HTERT RPE-1 (cell line): ENCODE data around the gene ITPK1.

Experiments
- in situ Hi-C: fragments of 300-500 bp; cut with MboI; formaldehyde crosslinking; loops from 4 replicates; pipeline ENCODE4 v1.14.3; 2020; ENCODE audit warnings: low sequenced_read_pairs

The ITPK1 gene

DNA sequence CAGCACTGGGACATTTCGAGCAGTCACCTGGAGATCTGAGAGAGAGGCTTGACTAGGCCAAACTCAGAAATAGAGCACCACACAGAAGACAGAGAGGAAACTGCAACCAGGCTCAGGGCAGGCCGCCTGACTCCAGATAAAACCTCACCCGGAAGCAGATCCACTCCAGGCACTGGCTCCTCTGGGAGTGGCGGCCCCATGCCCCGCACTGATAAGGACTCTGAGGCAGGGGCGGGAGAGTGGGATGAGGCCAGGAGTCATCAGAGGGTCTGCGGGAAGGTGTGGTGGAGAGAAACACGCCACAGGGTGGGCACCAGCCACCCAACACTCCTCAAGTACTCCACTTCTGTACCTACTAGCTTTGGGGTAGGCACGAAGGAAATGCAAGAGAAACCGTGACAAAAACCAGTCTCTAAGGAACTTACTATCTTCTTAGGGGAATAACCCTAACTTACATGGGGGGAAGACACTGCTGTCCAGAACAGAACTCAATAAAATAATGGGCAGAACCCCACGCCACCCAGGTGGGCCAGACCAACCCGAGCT lies 121.5 kb downstream of the ITPK1 start:
- in situ Hi-C loops: no loop called here

DNA sequence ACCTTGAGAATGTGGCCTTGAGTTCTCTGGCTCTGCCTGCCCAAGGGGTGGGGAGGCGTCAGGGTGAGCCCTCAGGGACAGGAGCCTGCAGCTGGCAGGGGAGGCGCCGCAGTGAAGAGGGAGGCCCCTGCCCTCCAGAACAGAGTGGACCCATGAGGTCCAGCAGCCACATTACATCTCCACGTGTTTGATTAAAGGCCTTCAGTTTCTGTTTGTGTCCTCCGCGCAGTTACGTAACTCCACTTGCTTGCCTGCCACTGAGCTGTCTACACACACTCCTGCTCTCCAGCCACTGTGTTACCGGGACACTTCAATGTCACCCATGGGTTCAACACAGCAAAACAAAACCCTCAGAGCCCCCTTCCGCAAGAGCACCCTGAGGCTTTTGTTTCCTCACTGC lies 122.4 kb downstream of the ITPK1 start:
- in situ Hi-C loops: no loop called here

DNA sequence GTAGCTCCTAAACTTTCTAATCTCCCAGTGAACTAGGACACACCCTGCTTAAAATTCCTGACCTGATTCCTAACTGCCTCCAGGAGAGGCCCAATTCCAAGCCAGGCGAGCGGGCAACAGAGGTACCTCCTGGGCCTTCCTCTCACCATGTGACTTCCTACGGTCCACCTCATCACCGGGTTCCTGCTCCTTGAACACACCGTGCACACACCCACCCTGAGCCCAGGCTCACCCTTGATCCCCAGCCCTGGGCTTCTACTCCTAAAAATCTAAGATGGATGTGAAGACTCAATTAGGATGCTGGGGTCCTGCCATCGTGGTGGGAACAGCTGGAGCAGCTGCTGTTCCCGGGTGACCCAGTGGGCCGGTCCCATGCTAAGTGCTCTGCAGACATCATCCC lies 124.2 kb downstream of the ITPK1 start:
- in situ Hi-C loops: no loop called here

DNA sequence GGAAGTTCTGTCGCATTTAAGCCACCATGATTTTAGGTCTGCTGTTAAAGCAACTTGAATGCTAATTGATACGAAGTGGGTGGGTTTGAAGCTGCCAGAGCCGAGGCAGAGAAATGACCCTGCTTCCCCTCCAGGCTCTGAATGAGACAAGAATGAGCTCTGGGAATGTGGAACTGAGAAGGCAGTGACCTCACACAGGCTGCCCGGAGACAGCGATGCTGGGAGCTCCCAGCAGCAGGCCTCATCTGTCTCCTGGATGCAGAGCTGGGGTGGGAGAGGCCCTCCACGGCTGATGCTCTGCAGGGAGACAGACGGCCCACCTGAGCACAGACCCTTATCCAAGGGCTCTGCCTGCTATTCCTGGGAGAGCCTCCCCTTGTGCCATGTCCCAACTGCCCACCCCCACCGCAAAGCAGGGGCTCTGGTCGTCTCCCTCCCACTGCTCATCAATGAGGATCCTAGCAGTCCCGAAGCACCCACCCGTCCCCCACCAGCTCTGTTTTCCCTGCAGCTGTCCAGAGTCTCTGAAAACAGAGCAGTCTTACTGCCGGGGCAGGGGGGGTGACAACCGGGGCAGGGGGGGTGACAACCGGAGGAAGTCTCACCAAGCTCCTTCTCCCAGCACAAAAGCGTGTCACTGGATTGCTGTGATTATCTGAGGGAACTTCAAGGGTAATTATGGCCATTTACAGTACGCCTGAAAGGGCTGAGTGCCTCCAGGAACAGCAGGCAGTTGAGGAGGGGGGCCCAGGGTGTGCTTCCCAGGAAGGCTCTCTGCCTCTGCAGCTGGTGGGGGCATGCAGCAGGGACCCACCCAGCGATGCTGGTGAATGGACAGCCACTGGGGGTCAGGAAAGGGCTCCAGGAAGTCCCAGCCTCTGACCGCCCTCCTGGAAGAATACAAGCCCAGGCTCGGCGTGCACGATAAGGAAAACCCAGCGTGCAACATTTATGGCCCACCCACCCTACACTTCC lies 125.0 kb downstream of the ITPK1 start:
- in situ Hi-C loops: no loop called here

DNA sequence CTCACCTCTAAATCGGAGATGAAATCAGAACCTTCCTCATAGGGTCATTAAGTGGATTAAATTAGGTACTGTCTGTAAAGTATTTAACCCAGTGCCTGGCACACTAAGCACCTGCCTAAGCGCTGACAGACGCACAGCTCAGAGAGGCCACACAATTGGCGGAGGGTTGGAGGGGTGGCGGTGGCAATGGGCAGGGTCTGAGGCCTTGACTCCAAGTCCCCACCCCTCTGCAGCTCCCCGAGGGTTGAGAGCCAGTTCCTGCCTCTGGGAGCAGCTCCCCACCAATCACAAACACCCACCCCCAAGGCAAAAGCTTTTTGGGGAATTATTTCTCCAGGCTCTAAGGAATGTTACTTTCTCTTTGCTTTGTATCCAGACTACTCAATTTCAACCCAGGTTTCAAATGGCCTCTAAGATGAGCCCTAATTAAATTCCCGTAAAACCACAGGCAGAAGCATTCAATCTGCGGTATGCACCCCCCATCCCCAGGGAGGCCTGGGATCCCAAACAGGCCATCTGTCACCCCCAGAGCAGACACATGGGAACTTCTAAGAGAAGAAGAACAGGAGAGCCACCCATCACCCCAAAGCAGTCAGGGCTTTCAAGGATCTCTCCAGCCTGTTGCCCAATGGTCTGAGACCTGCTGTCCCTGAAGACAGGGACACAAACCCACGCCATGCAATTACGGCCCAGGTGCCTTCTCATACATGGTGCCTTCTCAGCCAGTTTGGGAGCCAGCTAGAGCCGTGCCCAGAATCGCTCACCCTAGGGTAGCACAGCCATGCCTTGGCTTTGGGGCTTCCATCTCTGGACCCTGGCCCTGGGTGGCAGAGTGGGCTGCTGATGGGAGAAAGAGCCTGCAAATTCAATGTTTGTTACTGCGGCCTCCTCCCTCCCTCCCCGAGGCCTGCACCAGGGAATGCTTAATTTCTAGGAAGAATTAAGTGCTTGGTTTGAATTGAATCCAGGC lies 126.7 kb downstream of the ITPK1 start:
- in situ Hi-C loops: no loop called here

DNA sequence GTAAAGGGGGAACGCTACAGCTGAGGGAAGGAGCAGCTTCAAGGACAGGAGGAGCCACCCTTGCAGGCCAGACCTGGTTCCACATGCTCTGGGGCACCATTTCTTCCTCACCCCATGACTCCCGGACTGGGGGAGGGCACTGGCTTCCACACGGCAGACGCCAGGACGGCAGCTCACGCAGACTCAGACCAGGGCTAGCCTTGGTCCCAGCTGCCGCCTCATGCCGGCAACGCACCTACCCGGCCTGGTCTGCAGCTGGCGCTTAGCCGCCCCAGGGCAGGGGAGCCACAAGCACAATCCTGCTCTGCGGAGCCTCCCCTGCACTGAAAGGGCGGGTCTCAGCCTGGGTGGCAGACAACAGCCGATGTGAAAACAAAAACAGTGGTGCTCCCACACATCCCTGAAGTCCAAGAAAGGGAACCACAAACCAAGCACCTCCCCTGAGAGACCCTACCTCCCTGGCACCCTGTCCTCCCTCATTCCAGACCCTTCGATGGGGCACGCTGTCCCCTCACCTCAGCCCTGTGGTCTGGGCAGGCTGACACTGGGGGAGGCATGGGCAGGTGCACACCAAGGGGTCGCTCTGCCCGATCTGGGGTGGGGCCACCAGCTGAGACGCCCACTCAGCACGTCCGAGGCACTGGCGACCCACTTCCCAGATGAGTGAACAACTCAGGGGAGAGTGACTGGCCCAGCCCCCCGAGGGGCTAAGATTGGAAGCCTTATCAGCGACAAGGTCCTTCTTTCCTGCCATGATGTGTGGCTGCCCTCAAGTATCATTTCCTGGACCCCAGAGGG lies 127.8 kb downstream of the ITPK1 start:
- in situ Hi-C loops: no loop called here

DNA sequence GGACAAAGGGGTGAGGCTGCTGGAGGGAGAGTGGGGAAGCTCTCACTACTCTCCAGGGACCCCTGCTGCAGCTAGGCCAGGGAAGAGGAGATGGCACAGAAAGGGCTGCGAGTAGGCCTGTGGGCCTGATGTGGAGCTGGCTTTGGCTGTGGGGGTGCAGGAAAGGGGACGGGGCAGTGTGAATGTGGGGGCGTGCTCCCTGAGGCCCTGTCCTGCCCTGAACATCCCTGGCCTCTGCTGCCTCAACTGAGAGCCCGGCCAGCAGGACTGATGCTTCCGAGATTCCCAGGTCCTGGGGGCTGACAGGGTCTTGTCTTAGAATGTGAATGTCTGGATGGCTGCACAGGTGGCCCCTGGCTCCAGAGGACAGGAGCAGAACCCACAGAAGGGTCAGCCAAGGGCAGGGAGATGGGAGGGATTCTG lies 128.6 kb downstream of the ITPK1 start:
- in situ Hi-C loops: no loop called here

DNA sequence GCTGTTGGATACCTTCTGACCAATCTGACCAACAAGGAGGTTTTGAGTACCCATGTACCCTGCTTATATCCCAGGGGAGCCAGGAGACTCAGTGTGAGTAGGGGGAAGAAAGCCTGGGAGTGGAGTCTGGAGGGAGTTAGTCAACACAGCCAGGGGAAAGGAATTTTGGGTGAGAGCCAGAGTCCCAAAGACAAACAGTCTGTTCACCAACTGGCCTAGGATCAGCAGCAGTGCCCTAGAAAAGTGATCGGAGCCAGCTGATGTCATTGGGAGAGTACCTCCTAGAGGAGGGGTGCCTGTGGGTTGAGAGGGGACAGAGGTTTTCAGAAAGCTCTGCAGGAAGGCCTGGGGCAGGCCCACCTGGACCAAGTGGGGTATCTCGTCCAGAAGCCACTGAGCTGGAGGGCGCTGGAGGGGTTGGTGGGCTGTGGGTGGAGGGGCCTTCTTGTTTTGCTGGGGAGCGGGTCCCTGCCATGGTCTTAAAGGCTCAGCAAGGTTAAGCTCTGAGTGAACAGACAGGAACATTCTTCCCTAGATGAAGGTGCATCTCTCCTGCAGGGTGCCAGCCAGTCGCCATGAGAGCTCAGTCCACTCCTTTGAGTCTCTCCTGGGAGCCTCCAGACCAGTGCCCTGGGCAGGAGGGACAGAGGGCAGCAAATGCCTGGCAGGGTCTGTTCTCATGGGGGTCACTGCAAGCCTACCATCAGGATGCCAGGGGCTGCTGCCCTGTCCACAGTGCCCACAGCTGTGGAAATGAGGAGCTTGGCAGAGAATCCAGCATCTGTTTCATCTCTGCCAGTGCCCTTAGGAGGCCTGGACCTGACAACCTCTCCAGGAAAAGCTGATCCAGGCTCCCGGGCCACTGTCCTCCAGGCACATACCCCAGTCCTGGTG lies 129.2 kb downstream of the ITPK1 start:
- in situ Hi-C loops: no loop called here

DNA sequence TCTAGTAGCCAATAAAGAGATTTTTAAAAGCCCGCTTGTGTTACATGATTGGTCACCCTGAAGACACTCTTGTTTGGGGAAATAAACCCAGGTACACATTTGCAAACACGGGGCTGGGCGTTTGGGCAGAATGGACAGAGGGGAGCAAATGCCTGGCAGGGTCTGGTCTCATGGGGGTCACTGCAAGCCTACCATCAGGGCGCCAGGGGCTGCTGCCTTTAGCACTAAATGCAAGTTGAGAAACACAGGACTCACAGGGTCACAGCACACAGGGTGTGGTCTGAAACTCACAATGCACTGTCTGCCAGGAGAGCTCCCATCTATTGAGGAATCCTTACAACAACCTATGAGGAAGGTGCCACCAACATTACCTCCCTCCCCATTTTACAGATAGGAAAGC lies 130.2 kb downstream of the ITPK1 start:
- in situ Hi-C loops: no loop called here

DNA sequence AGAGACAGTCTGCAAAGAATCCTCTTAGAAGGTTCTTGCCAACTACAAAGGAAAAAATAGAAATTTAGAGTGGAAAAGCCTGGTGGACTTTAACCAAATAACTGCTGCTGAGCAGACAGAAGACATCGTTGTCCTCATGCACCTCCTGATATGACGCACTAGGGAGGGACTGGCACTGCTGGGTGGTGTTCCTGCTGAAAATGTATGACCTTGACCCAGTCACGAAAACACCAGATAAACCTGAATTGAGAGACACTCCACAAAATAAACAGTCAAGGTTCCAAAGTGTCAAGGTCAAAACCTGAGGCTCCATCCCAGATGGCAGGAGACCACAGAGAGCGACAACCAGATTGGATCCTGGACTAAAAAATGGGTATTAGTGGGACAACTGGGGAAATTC lies 130.8 kb downstream of the ITPK1 start:
- in situ Hi-C loops: no loop called here

DNA sequence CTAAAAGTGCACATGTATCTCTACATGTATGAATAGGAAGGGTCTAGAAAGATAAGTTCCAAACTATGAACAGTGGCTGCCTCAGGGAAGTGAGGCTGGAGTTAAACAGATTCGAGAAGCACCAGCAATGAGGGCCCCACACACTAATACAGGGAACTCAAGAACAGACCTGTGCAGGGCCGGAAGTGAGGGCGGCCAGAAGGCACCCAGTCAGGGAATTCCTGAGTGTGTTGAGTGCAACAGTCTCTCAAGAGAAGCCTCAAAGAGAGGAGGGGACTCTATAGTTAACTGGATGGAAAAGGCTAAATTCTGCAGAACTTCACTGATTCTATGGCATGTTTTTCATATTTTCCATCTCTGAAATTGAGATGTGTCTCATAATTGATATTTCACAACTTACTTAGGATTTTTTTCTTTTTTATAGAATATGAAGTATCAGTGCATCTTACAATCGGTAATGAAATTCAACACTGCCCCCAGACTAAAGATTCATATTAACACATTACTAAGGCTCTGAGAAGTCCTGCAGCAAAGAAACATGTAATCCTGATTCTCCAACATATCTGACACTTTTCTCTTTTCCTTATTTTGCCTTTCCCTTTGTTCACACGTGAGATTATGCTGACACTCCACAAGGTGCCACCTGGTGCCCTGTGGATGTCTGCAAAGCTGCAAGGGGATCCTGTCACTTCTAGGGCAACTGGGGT lies 131.5 kb downstream of the ITPK1 start:
- in situ Hi-C loops: no loop called here

DNA sequence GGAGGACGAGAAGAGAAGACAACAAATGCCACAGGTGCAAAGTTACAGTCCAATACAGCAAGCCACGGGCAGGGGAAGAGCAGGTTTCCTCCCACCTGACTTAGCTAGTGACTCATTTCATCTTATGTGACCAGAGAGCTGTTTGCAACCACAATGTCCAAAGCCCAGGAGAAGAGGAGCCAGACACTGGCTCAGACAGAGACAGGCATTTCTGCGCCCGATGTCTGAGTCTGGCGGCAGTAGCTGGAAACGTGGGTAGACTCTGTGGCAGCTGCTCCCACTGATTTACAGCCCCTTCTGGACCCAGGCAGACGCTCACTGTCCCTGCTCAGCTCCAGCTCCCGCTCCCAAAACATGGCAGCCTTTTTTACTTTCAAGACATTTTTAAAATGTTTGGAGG lies 132.8 kb downstream of the ITPK1 start:
- in situ Hi-C loops: no loop called here

DNA sequence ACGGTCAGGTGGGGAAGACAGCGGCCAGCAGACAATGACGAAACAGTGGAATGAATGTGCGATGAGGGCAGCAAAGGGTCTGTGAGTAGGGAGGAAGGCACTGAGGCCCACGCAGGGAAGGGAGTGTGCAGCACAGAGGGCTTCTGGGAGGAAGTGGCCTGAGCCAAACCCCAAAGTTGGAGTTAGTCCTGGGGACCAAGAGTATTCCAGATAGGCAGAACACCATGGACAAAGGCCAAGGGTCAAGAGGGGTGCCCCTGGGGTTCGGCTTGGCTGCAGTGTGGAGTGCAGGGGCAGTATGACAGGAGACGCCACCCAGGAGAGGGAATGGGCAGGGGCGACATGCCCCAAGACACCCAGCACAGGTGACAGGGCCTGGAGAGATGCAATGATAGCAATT lies 134.0 kb downstream of the ITPK1 start:
- in situ Hi-C loops: no loop called here

DNA sequence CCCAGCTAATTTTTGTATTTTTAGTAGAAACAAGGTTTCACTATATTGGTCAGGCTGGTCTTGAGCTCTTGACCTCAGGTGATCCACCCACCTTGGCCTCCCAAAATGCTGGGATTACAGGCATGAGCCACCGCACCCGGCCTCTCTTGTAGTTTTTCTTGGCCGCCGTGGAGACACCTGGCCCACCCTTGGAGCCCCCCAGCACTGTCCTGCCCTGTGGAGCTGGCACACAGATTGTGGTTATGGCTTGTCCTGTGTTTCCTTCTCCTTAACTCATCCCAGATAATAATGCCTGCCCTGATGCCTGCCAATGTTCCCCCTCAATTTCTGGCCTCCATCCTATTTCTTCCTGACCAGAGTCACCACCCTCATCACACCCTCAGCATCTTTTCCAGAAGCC lies 134.9 kb downstream of the ITPK1 start:
- in situ Hi-C loops: no loop called here

DNA sequence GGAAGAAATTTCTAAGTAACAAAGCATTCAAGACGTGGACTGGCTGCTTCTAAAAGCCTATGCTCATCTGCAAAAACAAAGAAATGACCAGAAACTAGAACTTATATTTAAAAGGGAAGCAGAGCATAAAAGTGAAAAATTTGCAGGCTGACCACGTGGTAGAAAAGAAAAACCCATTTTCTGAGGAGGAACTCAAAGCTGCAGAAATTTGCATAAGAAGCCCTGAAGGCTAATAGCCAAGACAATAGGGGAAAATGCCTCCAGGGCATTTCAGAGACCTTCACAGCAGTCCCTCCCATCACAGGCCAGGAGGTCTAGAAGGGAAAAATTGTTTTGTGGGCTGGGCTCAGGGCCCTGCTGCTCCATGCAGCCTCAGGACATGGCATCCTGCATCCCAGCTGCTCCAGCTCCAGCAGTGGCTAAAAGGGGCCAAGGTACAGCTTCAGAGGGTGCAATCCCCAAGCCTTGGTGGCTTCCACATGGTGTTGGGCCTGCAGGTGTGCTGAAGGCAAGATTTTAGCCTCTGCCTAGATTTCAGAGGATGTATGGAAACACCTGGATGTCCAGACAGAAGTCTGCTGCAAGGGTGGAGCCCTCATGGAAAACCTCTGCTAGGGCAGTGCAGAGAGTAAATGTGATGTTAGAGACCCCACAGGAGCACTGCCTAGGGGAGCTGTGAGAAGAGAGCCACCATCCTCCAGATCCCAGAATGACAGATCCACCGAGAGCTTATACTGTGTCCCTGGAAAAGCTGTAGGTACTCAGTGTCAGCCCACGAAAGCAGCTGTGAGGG lies 137.3 kb downstream of the ITPK1 start:
- in situ Hi-C loops: no loop called here

DNA sequence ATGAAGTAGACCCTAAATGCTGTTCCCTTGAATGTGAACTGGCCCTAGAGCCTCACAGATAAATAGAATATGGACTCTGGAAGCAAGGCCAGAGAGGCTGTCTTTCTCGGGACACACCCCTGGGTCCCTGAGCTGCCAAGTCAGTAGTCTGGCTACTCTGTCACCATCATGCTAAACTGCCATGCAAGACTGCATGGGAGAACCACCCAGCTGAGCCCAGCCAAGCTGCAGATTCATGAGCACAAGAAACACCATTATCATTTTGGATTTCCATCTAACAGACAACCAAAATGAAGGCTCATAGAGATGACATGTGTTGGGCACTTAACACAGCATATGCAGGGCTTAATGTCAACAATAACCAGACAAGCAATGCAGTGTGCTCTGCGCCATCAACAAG lies 139.5 kb downstream of the ITPK1 start:
- in situ Hi-C loops: no loop called here

DNA sequence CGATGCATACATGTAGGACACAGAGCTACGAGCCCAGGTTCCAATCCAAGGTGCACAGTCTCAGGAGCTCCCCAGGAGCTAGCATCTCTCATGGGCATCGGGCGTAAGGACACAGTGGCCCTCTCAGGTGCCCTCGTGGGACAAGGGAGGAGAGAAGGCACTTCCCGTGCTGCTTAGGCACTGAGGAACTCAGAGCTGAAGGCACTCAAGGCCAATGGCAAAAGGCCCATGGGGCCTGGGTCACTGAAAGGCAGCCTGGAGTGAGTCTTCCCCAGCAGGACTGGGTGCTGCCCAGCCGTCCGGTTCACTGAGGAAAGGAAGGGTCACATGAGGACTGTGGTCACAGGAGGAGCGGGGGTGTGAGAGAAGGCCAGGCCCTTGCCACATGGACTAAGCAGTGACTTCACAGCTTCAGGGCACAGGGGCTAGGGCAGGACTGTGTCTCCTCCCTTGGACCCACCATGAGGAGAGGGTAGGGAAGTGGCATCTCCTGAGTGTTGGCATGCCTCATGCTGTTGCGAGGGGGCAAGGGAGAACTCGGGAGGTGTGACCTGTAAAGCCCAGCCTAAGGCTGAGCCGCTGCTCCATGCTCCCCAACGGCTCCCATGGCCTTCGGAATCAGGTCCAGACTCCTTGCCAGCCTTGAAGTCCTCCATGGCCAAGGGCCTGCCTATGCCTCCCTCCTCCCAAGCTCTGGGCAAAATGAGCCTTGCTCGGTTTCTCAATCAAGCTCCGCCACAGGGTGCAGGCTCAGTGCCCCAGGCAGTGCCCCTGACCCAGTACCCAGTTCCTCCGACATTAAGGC lies 141.0 kb downstream of the ITPK1 start:
- in situ Hi-C loops: no loop called here
